A549 treated with CpdA at 1 μM for 4 hours (cell line): ENCODE measurements around the gene GTPBP4. TPM values are rescaled to one million over a fixed set of nuclear protein-coding genes. Genes with fewer than 3 reads are reported as not detected.

Source experiments
- total RNA-seq: library from RNA; stranded (reverse); fragments of 200-300 nt; extraction: Qiagen RNA extraction; gene quantifications from 5 replicates; pipeline ENCODE4 v1.2.3, GENCODE V29; 2022; ENCODE audit warnings: low read depth

Gene GTPBP4
- total RNA-seq, result 92.4 to 133 TPM (median 102 TPM) in 5 replicates

GRCh38 chr10:987870-988666 is at the start of gene GTPBP4:
Gene GTPBP4, plus strand, starts transcription at chr10:988434. Its CDS starts 46 bp downstream, at chr10:988480.

GRCh38 chr10:1025683-1026082 is 37.4 kb downstream of the GTPBP4 start, which contains the start of gene IDI2:
Gene IDI2, minus strand, starts transcription at chr10:1025859. Its CDS starts 1,136 bp downstream, at chr10:1024723.

GRCh38 chr10:1048732-1049424 is 60.6 kb downstream of the GTPBP4 start, which contains the start of gene IDI1:
Gene IDI1, minus strand, starts transcription at chr10:1049119. Its CDS starts 116 bp downstream, at chr10:1049003.

GRCh38 chr10:1056326-1057105 is 68.3 kb downstream of the GTPBP4 start, which contains the start of gene WDR37:
Gene WDR37, plus strand, starts transcription at chr10:1056385. Its CDS starts 15,771 bp downstream, at chr10:1072156.

Other genes starting within 250 kb of the GTPBP4 start
- gene LARP4B, start 56.7 kb upstream of the GTPBP4 start, total RNA-seq, result 31.3 to 41.8 TPM (median 34.5 TPM) in 5 replicates
- 0.13 TPM in 1 of 5 replicates, not detected in the others for gene IDI2, start 37.4 kb downstream of the GTPBP4 start, total RNA-seq
- gene IDI1, start 60.7 kb downstream of the GTPBP4 start, total RNA-seq, result 28.5 to 31.3 TPM (median 29.7 TPM) in 5 replicates
- 7.5 to 8.7 TPM (median 8.1 TPM) in 5 replicates for gene WDR37, start 68.0 kb downstream of the GTPBP4 start, total RNA-seq